H9 (cell line): ENCODE results near the gene ATP13A3. TPM values are rescaled to one million over a fixed set of nuclear protein-coding genes. Genes with fewer than 3 reads are reported as not detected.

ENCODE experiments used
- DNase-seq: peaks from one replicate; pipeline ENCODE4 v3.0.0-alpha.2; 2017
- H2AFZ ChIP-seq: one replicate; pipeline ENCODE4 v1.6.1; 2013; ENCODE audit warnings: mild to moderate bottlenecking, low read length, control low read depth, moderate library complexity
- H2AK5ac ChIP-seq: 2 replicates; pipeline ENCODE4 v1.6.1; 2013; ENCODE audit warnings: low read length, control low read depth, mixed read lengths; ENCODE audit not compliant: insufficient read length
- H2BK120ac ChIP-seq: one replicate; pipeline ENCODE4 v1.6.1; 2013; ENCODE audit warnings: low read depth, mild to moderate bottlenecking, low read length, control low read depth, inconsistent platforms; ENCODE audit not compliant: poor library complexity, severe bottlenecking
- H2BK12ac ChIP-seq: 2 replicates; pipeline ENCODE4 v1.6.1; 2013; ENCODE audit warnings: low read length, control low read depth, mixed read lengths, low read depth; ENCODE audit not compliant: insufficient read length
- H2BK15ac ChIP-seq: 2 replicates; pipeline ENCODE4 v1.6.1; 2013; ENCODE audit warnings: low read depth, low read length, control low read depth
- H2BK20ac ChIP-seq: one replicate; pipeline ENCODE4 v1.6.1; 2013; ENCODE audit warnings: low read depth, mild to moderate bottlenecking, low read length, control low read depth, inconsistent platforms; ENCODE audit not compliant: poor library complexity, severe bottlenecking
- H2BK5ac ChIP-seq: 2 replicates; pipeline ENCODE4 v1.6.1; 2013; ENCODE audit warnings: low read length, control low read depth, mixed read lengths; ENCODE audit not compliant: insufficient read length
- H3K14ac ChIP-seq: 2 replicates; pipeline ENCODE4 v1.6.1; 2013; ENCODE audit warnings: low read length, control low read depth; ENCODE audit not compliant: insufficient read depth
- H3K18ac ChIP-seq: 2 replicates; pipeline ENCODE4 v1.6.1; 2013; ENCODE audit warnings: low read depth, mild to moderate bottlenecking, mixed read lengths, low read length, control low read depth; ENCODE audit not compliant: insufficient read length
- H3K23ac ChIP-seq: 2 replicates; pipeline ENCODE4 v1.6.1; 2013; ENCODE audit warnings: low read length, control low read depth, mixed read lengths, low read depth; ENCODE audit not compliant: insufficient read length
- H3K23me2 ChIP-seq: 2 replicates; pipeline ENCODE4 v1.6.1; 2013; ENCODE audit warnings: low read depth, mild to moderate bottlenecking, mixed read lengths, low read length, control low read depth; ENCODE audit not compliant: insufficient read length, poor library complexity, severe bottlenecking
- H3K27ac ChIP-seq: 2 replicates; pipeline ENCODE4 v1.5.1; 2013; ENCODE audit warnings: low read length, control low read depth, mixed read lengths, low read depth; ENCODE audit not compliant: insufficient read length
- H3K27me3 ChIP-seq: 2 replicates; pipeline ENCODE4 v1.6.1; 2013; ENCODE audit warnings: low read length, control low read depth, inconsistent platforms; ENCODE audit not compliant: insufficient read depth
- H3K4ac ChIP-seq: 2 replicates; pipeline ENCODE4 v1.6.1; 2013; ENCODE audit warnings: low read depth, mild to moderate bottlenecking, control low read depth, inconsistent platforms, low read length, moderate library complexity
- H3K4me1 ChIP-seq: 2 replicates; pipeline ENCODE4 v1.6.1; 2013; ENCODE audit warnings: low read length, control low read depth, inconsistent platforms; ENCODE audit not compliant: insufficient read depth
- H3K4me2 ChIP-seq: 2 replicates; pipeline ENCODE4 v1.6.1; 2013; ENCODE audit warnings: low read length, control low read depth, mixed read lengths; ENCODE audit not compliant: insufficient read length, insufficient read depth
- H3K56ac ChIP-seq: 2 replicates; pipeline ENCODE4 v1.6.1; 2013; ENCODE audit warnings: low read depth, mild to moderate bottlenecking, mixed read lengths, low read length, control low read depth; ENCODE audit not compliant: insufficient read length
- H3K79me1 ChIP-seq: 2 replicates; pipeline ENCODE4 v1.6.1; 2013; ENCODE audit warnings: low read depth, mild to moderate bottlenecking, moderate library complexity, low read length, control low read depth, inconsistent platforms; ENCODE audit not compliant: insufficient read depth, poor library complexity, severe bottlenecking
- H3K79me2 ChIP-seq: 2 replicates; pipeline ENCODE4 v1.6.1; 2013; ENCODE audit warnings: low read length, control low read depth, inconsistent platforms; ENCODE audit not compliant: insufficient read depth
- H3K9ac ChIP-seq: 2 replicates; pipeline ENCODE4 v1.6.1; 2013; ENCODE audit warnings: low read length, control low read depth, mixed read lengths; ENCODE audit not compliant: insufficient read length; ENCODE audit errors: extremely low read depth
- H3K9me3 ChIP-seq: one replicate; pipeline ENCODE4 v1.6.1; 2013; ENCODE audit warnings: low read depth, low read length, inconsistent platforms; ENCODE audit not compliant: control insufficient read depth
- H3T11ph ChIP-seq: one replicate; pipeline ENCODE4 v1.6.1; 2013; ENCODE audit warnings: mild to moderate bottlenecking, low read length, control low read depth, inconsistent platforms
- H4K20me1 ChIP-seq: one replicate; pipeline ENCODE4 v1.6.1; 2013; ENCODE audit not compliant: control insufficient read depth, insufficient read length, insufficient read depth
- H4K5ac ChIP-seq: 2 replicates; pipeline ENCODE4 v1.6.1; 2013; ENCODE audit warnings: low read depth, mild to moderate bottlenecking, mixed read lengths, low read length, control low read depth; ENCODE audit not compliant: insufficient read length
- H4K8ac ChIP-seq: replicated peaks from 2 replicates; pipeline ENCODE4 v1.6.1; 2013; ENCODE audit warnings: low read length, control low read depth, mixed read lengths, low read depth; ENCODE audit not compliant: insufficient read length
- H4K91ac ChIP-seq: 2 replicates; pipeline ENCODE4 v1.6.1; 2013; ENCODE audit warnings: low read depth, mild to moderate bottlenecking, moderate library complexity, mixed read lengths, low read length, control low read depth; ENCODE audit not compliant: insufficient read length
- H3K27ac Mint-ChIP-seq, 3 experiments: 2 replicates in 2 of 3; 3 replicates in 1 of 3; pipeline ENCODE4 v1.8.0; 2020 to 2021; ENCODE audit warnings: mixed read lengths in 3 of 3, mild to moderate bottlenecking in 1 of 3, moderate library complexity in 1 of 3
- H3K27me3 Mint-ChIP-seq: 2 replicates; pipeline ENCODE4 v1.8.0; 2021; ENCODE audit warnings: low read depth, mild to moderate bottlenecking, moderate library complexity, mixed read lengths
- H3K36me3 Mint-ChIP-seq, 3 experiments: 2 replicates in 2 of 3; 3 replicates in 1 of 3; pipeline ENCODE4 v1.8.0; 2020 to 2021; ENCODE audit warnings: low read depth in 3 of 3, mixed read lengths in 3 of 3; ENCODE audit not compliant: insufficient read depth in 1 of 3
- H3K4me1 Mint-ChIP-seq, 2 experiments: 2 replicates each; pipeline ENCODE4 v1.8.0; 2020; ENCODE audit warnings: mixed read lengths in 2 of 2
- H3K4me3 Mint-ChIP-seq, 2 experiments: 2 replicates in 1 of 2; 3 replicates in 1 of 2; pipeline ENCODE4 v1.8.0; 2020 to 2021; ENCODE audit warnings: mild to moderate bottlenecking in 2 of 2, mixed read lengths in 2 of 2, moderate library complexity in 1 of 2
- H3K9me3 Mint-ChIP-seq, 2 experiments: 2 replicates in 1 of 2; 3 replicates in 1 of 2; pipeline ENCODE4 v1.8.0; 2020; ENCODE audit warnings: mild to moderate bottlenecking in 2 of 2, mixed read lengths in 2 of 2, moderate library complexity in 1 of 2
- CTCF ChIP-seq: fragments of 200-600 bp; sonication (generic); conservative IDR thresholded peaks from 3 replicates; pipeline ENCODE4 v1.8.0; 2021; ENCODE audit warnings: antibody characterized with exemption, mild to moderate bottlenecking
- WGBS: extraction: QIAGEN DNeasy Blood & Tissue Kit; methylation state at CpG from one replicate; pipeline ENCODE4 v1.1.7; 2013; ENCODE audit warnings: missing lambda C conversion rate, low lambda C conversion rate, mixed read lengths; ENCODE audit not compliant: insufficient read length; ENCODE audit errors: extremely low coverage; 5-methylcytosine and 5-hydroxymethylcytosine counted together
- total RNA-seq: library from RNA; stranded (reverse); gene quantifications from 2 replicates; pipeline ENCODE4 v1.2.1, GENCODE V29; 2021

ATP13A3 gene
- total RNA-seq, 1 experiment from 2014 or later, result 78.5 TPM

- no peak overlapping the region for H3K23ac ChIP-seq
- no peaks in the 10 kb centered on the region; the same call in 1 of the 2 replicates for H3K27me3 ChIP-seq
- H3K9ac ChIP-seq, result no peak overlapping the region
- no peak overlapping the region for H3K27ac ChIP-seq
- no peak overlapping the region for H2BK12ac ChIP-seq
- no peak overlapping the region for H4K8ac ChIP-seq
- H4K5ac ChIP-seq, result no peak overlapping the region
- no peak overlapping the region for H3K56ac ChIP-seq
- H2BK5ac ChIP-seq, result no peak overlapping the region
- H3K23me2 ChIP-seq, result no peaks in the 10 kb centered on the region
- no peaks in the 10 kb centered on the region for H3K9me3 ChIP-seq
- H2AFZ ChIP-seq, result no peak overlapping the region
- no peaks in the 10 kb centered on the region for H4K20me1 ChIP-seq
- no peaks in the 10 kb centered on the region for H3K79me2 ChIP-seq
- no peak overlapping the region for H3K14ac ChIP-seq
- no peak overlapping the region for H2BK20ac ChIP-seq
- no peak for TF ChIP-seq CTCF
- no peak overlapping the region for H2AK5ac ChIP-seq
- no peak overlapping the region for H3K4me2 ChIP-seq
- no peak overlapping the region for H3K4me3 Mint-ChIP-seq
- H2BK15ac ChIP-seq, result no peak overlapping the region
- no peak overlapping the region for H2BK120ac ChIP-seq
- no peaks in the 10 kb centered on the region; the same call in 1 of the 2 replicates for H3K4me1 ChIP-seq
- H4K91ac ChIP-seq, result no peak overlapping the region
- no peak overlapping the region for H3K18ac ChIP-seq
- peaks cover 22% of the 10 kb centered on the region for H3K27me3 Mint-ChIP-seq
- H3K27ac Mint-ChIP-seq, result no peak overlapping the region
- no peaks in the 10 kb centered on the region; a peak in 1 of 7 replicates for H3K36me3 Mint-ChIP-seq
- no peaks in the 10 kb centered on the region for H3K79me1 ChIP-seq
- H3K9me3 Mint-ChIP-seq, result no peaks in the 10 kb centered on the region; a peak in 1 of 5 replicates
- peaks cover 37 to 55% of the 10 kb centered on the region in 2 experiments for H3K4me1 Mint-ChIP-seq
- DNase-seq, result no peak
- no peak overlapping the region for H3T11ph ChIP-seq
- no CpG with 5 or more reads among the region's 14 CpGs for WGBS
- no peak overlapping the region for H3K4ac ChIP-seq
Observed at GRCh38 chr3:194373028-194373427, 113.8 kb downstream of the ATP13A3 start.
